Activated CD4-positive, alpha-beta T cell treated with anti-CD3 and anti-CD28 coated beads for 1 hour (primary cell): Measurements from ENCODE around the gene PAMR1.

Experiments used
- DNase-seq: peaks from one replicate; pipeline ENCODE4 v3.0.0-alpha.2; 2020

The PAMR1 gene

GRCh38 chr11:35393098-35393497, 132.3 kb downstream of the PAMR1 start:
- no peak for DNase-seq

- peak; percentile 81 for DNase-seq
Observed at GRCh38 chr11:35391922-35392688, 133.3 kb downstream of the PAMR1 start.

DNA sequence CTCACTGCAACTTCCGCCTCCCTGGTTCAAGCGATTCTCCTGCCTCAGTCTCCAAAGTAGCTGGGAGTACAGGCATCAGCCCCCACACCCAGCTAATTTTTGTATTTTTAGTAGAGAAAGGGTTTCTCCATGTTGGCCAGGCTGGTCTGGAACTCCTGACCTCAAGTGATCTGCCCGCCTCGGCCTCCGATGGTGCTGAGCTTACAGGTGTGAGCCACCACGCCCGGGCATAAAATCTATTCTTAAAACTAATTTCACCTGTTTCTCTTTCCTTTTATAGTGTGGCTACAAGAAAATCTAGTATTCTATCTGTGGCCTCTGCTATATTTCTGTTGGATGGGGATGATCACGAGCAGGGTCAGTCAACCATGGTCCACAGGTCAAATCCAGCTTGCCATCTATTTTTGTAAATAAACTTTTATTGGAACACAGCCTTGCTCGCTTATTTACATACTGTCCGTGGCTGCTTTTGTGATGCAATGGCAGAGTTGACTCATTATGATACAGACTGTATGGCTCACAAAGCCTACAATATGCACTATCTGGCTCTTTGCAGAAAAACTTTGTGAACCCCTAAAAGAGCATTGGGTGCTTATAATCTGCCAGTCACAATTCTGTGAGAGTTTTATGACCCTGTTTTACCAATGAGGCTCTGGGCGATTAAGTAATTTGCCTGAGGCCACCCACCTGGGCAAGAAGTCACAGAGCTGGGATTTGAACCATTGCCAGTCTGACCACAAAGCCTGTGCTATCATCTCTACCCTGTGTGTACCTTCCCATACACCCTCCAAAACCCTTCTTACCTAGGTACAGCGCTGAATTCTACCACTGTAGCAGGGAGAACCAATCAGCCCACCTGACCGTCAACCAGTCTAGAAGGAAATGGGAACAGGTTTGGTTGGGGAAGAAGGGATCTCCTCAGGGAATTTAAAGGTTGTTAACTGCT, 134.4 kb downstream of the PAMR1 start:
- DNase-seq = no peak

DNA sequence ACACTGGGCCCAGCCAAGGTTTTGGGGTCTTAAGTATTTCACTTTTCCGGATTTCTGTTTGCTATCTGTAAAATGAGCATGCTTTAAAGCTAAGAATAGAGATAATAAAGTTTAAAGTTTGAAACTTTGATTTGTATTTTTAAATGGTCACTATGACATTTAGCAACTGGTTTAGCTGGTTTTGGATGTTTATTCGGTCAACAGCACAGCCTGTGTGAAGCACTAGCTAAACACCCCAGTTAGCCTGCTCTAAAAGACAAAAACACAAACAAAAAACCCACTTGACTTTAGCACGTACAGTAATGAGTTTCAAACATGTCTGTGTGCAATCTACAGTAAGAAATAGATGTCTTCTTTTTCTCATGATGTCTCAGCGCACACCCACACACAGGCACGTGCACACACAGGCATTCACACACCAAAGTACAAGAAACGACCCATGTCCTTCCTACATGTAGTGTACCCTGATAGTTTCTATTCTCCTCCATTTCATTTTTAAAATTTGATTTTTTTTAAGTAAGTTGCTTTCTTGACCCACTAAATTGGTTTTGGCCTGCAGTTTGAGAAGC, 135.4 kb downstream of the PAMR1 start:
- DNase-seq = no peak

DNA sequence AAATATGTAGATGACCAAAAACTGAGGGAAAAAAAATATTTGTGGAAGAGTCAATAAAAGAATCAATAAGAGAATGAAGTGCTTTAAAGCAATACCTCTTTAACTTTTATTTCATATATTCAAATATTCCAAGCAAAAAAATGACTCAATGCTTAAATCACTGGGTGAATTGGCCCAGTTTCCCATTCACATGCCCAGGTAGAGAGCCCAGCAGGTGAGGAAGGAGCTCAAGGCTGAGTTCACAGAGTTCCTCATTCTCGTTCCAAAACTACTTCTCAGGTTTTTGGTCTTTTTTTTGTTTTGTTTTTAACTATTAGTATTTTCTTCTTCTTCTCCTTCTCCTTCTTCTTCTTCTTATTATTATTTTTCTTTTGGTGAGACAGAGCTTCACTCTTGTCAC, 136.3 kb downstream of the PAMR1 start:
- DNase-seq = no peak

DNA sequence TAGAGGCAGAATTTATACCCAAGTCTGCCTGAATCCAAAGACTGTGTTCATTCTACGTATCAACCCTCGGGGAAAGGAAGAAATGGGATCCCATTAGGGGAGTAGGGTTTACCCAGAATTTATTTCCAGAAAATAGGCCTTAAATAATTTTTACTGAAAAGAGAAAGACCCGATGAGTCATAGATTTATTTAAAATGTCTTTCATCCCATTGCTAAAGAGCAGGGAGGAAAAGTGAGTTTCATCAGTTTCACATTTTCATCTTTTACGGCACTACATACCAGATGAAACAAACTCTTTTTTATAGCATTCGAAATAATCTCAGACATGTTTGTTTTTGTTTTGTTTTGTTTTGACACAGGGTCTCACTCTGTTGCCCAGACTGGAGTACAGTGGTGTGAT, 137.4 kb downstream of the PAMR1 start:
- no peak for DNase-seq

- no peak for DNase-seq
Observed at GRCh38 chr11:35387111-35387982, 138.1 kb downstream of the PAMR1 start.

DNA sequence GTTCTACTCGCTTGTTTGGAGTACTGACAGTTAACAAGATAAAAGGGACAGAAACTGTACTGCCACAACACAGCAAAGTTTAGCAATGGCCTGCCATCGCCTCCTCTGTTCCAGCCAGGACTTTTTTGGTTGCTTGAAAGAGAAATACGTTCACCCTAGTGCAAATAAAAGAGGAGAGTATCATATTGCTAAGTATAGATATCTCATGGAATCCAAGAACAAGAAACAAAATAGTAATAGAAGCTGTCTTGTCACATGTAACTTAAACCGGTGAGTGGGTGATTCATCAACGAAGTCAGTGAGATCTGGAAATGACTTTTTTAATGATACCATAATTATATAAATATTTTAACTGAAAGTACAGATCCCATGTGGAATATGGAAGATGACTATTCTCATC, 141.5 kb downstream of the PAMR1 start:
- DNase-seq = no peak
